ENCODE results near the gene SLC5A11.

DNA sequence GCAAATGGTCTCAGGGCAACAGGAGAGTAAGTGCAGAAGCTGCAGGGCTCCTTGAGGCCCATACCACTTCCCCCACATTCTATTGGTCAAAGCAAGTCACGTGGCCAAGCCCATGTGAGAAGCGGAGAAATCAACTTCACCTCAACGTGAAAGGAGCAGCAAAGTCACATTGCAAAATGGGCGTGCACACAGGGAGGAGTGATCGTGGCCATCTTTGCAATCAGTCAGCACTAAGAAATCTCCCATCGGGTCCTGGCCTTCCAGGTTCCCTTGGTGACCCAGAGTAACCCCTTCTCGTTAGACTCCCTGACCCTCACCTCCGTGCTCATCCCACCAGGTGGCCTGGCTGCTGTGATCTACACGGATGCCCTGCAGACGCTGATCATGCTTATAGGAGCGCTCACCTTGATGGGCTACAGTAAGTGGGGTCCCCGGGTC, 38.0 kb downstream of the SLC5A11 start:
- TF ChIP-seq SETDB1 (CRISPR knock-in tag; IDR thresholded peaks at IDR 0.05; ENCODE audit: borderline replicate concordance) = no peak
- no peak for TF ChIP-seq GPN1 (CRISPR knock-in tag; IDR thresholded peaks at IDR 0.05; ENCODE audit: borderline replicate concordance)
- no peak for TF ChIP-seq HOXA5 (CRISPR knock-in tag; IDR thresholded peaks at IDR 0.05)

All from HepG2 (cell line).